GM12872 (cell line): ENCODE measurements around the gene SOCS6.

Source experiments
- CTCF ChIP-seq: IDR thresholded peaks from 3 replicates; pipeline ENCODE4 v1.5.1; 2011; ENCODE audit warnings: low read depth, mild to moderate bottlenecking, low read length, moderate library complexity; ENCODE audit not compliant: insufficient read depth

Gene SOCS6

GRCh38 chr18:70376137-70376913, 87.5 kb downstream of the SOCS6 start:
- TF ChIP-seq CTCF: no peak

GRCh38 chr18:70376914-70377258, 88.0 kb downstream of the SOCS6 start:
- TF ChIP-seq CTCF: no peak

- no peak for TF ChIP-seq CTCF
Observed at GRCh38 chr18:70377317-70377799, 88.5 kb downstream of the SOCS6 start.

- no peak for TF ChIP-seq CTCF
Observed at GRCh38 chr18:70377857-70378701, 89.2 kb downstream of the SOCS6 start.
